ENCODE results near the gene TAF4.

The TAF4 gene

GRCh38 chr20:62066339-62066982 is 780 bp upstream of the TAF4 start:
- Histone ChIP-seq H3K27ac (ENCODE audit: low read depth, low read length) (peak overlapping the region; percentile 54), H3K4me1 (ENCODE audit: control insufficient read depth in 5 of 5, insufficient read depth in 5 of 5, low read length in 5 of 5) (peaks cover 9 to 48% (median 34%) of the 10 kb centered on the region in 5 donors), H3K9ac (ENCODE audit: low read length in 5 of 5) (peak overlapping the region in 4 of 5 donors; percentile 47 to 86 (median 66)), H3K27me3 (ENCODE audit: control insufficient read depth in 5 of 5, insufficient read depth in 4 of 5, low read length in 5 of 5) (peaks cover 0 to 7% (median 0%) of the 10 kb centered on the region in 5 donors), H3K4me3 (ENCODE audit: low read depth in 1 of 5, low read length in 5 of 5) (peak overlapping the region; percentile 73 to 81 (median 76)), H3K36me3 (ENCODE audit: control insufficient read depth in 5 of 5, insufficient read depth in 5 of 5, low read length in 5 of 5) (no peaks in the 10 kb centered on the region), H3K9me3 (ENCODE audit: control insufficient read depth in 5 of 5, low read length in 5 of 5) (no peaks in the 10 kb centered on the region)

GRCh38 chr20:62064770-62065673 is 659 bp downstream of the TAF4 start:
- H3K27ac ChIP-seq (ENCODE audit: low read depth, low read length) = no peak overlapping the region
- no peak overlapping the region for H3K9ac ChIP-seq (ENCODE audit: low read length in 5 of 5)
- H3K9me3 ChIP-seq (ENCODE audit: control insufficient read depth in 5 of 5, low read length in 5 of 5) = no peaks in the 10 kb centered on the region
- peak overlapping the region in 4 of 5 donors; percentile 64 to 74 (median 70) for H3K4me3 ChIP-seq (ENCODE audit: low read depth in 1 of 5, low read length in 5 of 5)
- peaks cover 0 to 5% (median 0%) of the 10 kb centered on the region in 5 donors for H3K36me3 ChIP-seq (ENCODE audit: control insufficient read depth in 5 of 5, insufficient read depth in 5 of 5, low read length in 5 of 5)
- H3K4me1 ChIP-seq (ENCODE audit: control insufficient read depth in 5 of 5, insufficient read depth in 5 of 5, low read length in 5 of 5) = peaks cover 9 to 49% (median 34%) of the 10 kb centered on the region in 5 donors
- H3K27me3 ChIP-seq (ENCODE audit: control insufficient read depth in 5 of 5, insufficient read depth in 4 of 5, low read length in 5 of 5) = peaks cover 0 to 4% (median 0%) of the 10 kb centered on the region in 5 donors

- peaks cover 9 to 43% (median 33%) of the 10 kb centered on the region in 5 donors for H3K4me1 ChIP-seq (ENCODE audit: control insufficient read depth in 5 of 5, insufficient read depth in 5 of 5, low read length in 5 of 5)
- H3K36me3 ChIP-seq (ENCODE audit: control insufficient read depth in 5 of 5, insufficient read depth in 5 of 5, low read length in 5 of 5) = peaks cover 0 to 5% (median 0%) of the 10 kb centered on the region in 5 donors
- H3K27ac ChIP-seq (ENCODE audit: low read depth, low read length) = no peak overlapping the region
- H3K27me3 ChIP-seq (ENCODE audit: control insufficient read depth in 5 of 5, insufficient read depth in 4 of 5, low read length in 5 of 5) = no peaks in the 10 kb centered on the region
- no peaks in the 10 kb centered on the region for H3K9me3 ChIP-seq (ENCODE audit: control insufficient read depth in 5 of 5, low read length in 5 of 5)
- H3K4me3 ChIP-seq (ENCODE audit: low read depth in 1 of 5, low read length in 5 of 5) = peak overlapping the region in 4 of 5 donors; percentile 44 to 58 (median 56)
- H3K9ac ChIP-seq (ENCODE audit: low read length in 5 of 5) = peak overlapping the region in 2 of 5 donors; percentile 60 to 71
These were observed 1.5 kb downstream of the TAF4 start for GRCh38 chr20:62063981-62064769.

GRCh38 chr20:62063315-62063980 is 2.2 kb downstream of the TAF4 start:
- peak overlapping the region in 4 of 5 donors; percentile 44 to 58 (median 56) for H3K4me3 ChIP-seq (ENCODE audit: low read depth in 1 of 5, low read length in 5 of 5)
- peaks cover 0 to 5% (median 0%) of the 10 kb centered on the region in 5 donors for H3K36me3 ChIP-seq (ENCODE audit: control insufficient read depth in 5 of 5, insufficient read depth in 5 of 5, low read length in 5 of 5)
- H3K4me1 ChIP-seq (ENCODE audit: control insufficient read depth in 5 of 5, insufficient read depth in 5 of 5, low read length in 5 of 5) = peaks cover 9 to 43% (median 33%) of the 10 kb centered on the region in 5 donors
- H3K27me3 ChIP-seq (ENCODE audit: control insufficient read depth in 5 of 5, insufficient read depth in 4 of 5, low read length in 5 of 5) = no peaks in the 10 kb centered on the region
- no peaks in the 10 kb centered on the region for H3K9me3 ChIP-seq (ENCODE audit: control insufficient read depth in 5 of 5, low read length in 5 of 5)
- H3K27ac ChIP-seq (ENCODE audit: low read depth, low read length) = no peak overlapping the region
- peak overlapping the region in 2 of 5 donors; percentile 60 to 71 for H3K9ac ChIP-seq (ENCODE audit: low read length in 5 of 5)

- Histone ChIP-seq H3K9me3 (ENCODE audit: control insufficient read depth in 5 of 5, low read length in 5 of 5) (no peaks in the 10 kb centered on the region), H3K27ac (ENCODE audit: low read depth, low read length) (no peak overlapping the region), H3K4me1 (ENCODE audit: control insufficient read depth in 5 of 5, insufficient read depth in 5 of 5, low read length in 5 of 5) (peaks cover 9 to 42% (median 32%) of the 10 kb centered on the region in 5 donors), H3K27me3 (ENCODE audit: control insufficient read depth in 5 of 5, insufficient read depth in 4 of 5, low read length in 5 of 5) (no peaks in the 10 kb centered on the region), H3K36me3 (ENCODE audit: control insufficient read depth in 5 of 5, insufficient read depth in 5 of 5, low read length in 5 of 5) (peaks cover 0 to 5% (median 0%) of the 10 kb centered on the region in 5 donors), H3K9ac (ENCODE audit: low read length in 5 of 5) (no peak overlapping the region), H3K4me3 (ENCODE audit: low read depth in 1 of 5, low read length in 5 of 5) (no peak overlapping the region)
These were observed 2.9 kb downstream of the TAF4 start for GRCh38 chr20:62062661-62063314.

GRCh38 chr20:62061851-62062423 is 3.7 kb downstream of the TAF4 start:
- Histone ChIP-seq H3K4me3 (ENCODE audit: low read depth in 1 of 5, low read length in 5 of 5) (no peak overlapping the region), H3K9ac (ENCODE audit: low read length in 5 of 5) (no peak overlapping the region), H3K9me3 (ENCODE audit: control insufficient read depth in 5 of 5, low read length in 5 of 5) (no peaks in the 10 kb centered on the region), H3K36me3 (ENCODE audit: control insufficient read depth in 5 of 5, insufficient read depth in 5 of 5, low read length in 5 of 5) (peaks cover 0 to 5% (median 0%) of the 10 kb centered on the region in 5 donors), H3K27me3 (ENCODE audit: control insufficient read depth in 5 of 5, insufficient read depth in 4 of 5, low read length in 5 of 5) (no peaks in the 10 kb centered on the region), H3K4me1 (ENCODE audit: control insufficient read depth in 5 of 5, insufficient read depth in 5 of 5, low read length in 5 of 5) (peaks cover 6 to 34% (median 24%) of the 10 kb centered on the region in 5 donors), H3K27ac (ENCODE audit: low read depth, low read length) (no peak overlapping the region)

- Histone ChIP-seq H3K9me3 (ENCODE audit: control insufficient read depth in 5 of 5, low read length in 5 of 5) (no peaks in the 10 kb centered on the region), H3K27ac (ENCODE audit: low read depth, low read length) (no peak overlapping the region), H3K9ac (ENCODE audit: low read length in 5 of 5) (no peak overlapping the region)
These were observed 4.8 kb downstream of the TAF4 start for GRCh38 chr20:62060631-62061541.

GRCh38 chr20:62059920-62060630 is 5.6 kb downstream of the TAF4 start:
- Histone ChIP-seq H3K4me3 (ENCODE audit: low read depth in 1 of 5, low read length in 5 of 5) (no peak overlapping the region), H3K27me3 (ENCODE audit: control insufficient read depth in 5 of 5, insufficient read depth in 4 of 5, low read length in 5 of 5) (no peaks in the 10 kb centered on the region), H3K9ac (ENCODE audit: low read length in 5 of 5) (no peak overlapping the region), H3K4me1 (ENCODE audit: control insufficient read depth in 5 of 5, insufficient read depth in 5 of 5, low read length in 5 of 5) (peaks cover 2 to 28% (median 17%) of the 10 kb centered on the region in 5 donors), H3K36me3 (ENCODE audit: control insufficient read depth in 5 of 5, insufficient read depth in 5 of 5, low read length in 5 of 5) (peaks cover 0 to 5% (median 0%) of the 10 kb centered on the region in 5 donors), H3K27ac (ENCODE audit: low read depth, low read length) (no peak overlapping the region), H3K9me3 (ENCODE audit: control insufficient read depth in 5 of 5, low read length in 5 of 5) (no peaks in the 10 kb centered on the region)

More at GRCh38 chr20:62060631-62061541, 4.8 kb downstream of the TAF4 start:
- Histone ChIP-seq H3K27me3 (ENCODE audit: control insufficient read depth in 5 of 5, insufficient read depth in 4 of 5, low read length in 5 of 5) (no peaks in the 10 kb centered on the region), H3K4me3 (ENCODE audit: low read depth in 1 of 5, low read length in 5 of 5) (no peak overlapping the region), H3K36me3 (ENCODE audit: control insufficient read depth in 5 of 5, insufficient read depth in 5 of 5, low read length in 5 of 5) (peaks cover 0 to 5% (median 0%) of the 10 kb centered on the region in 5 donors), H3K4me1 (ENCODE audit: control insufficient read depth in 5 of 5, insufficient read depth in 5 of 5, low read length in 5 of 5) (peaks cover 2 to 28% (median 17%) of the 10 kb centered on the region in 5 donors)

Data from subcutaneous abdominal adipose tissue (tissue), 5 donors.